H1 (cell line): ENCODE data around the gene ADD1. TPM values are rescaled to one million over a fixed set of nuclear protein-coding genes. Genes with fewer than 3 reads are reported as not detected.
"Not testable (repeated sequence)": the region's sequence is repeated elsewhere in the genome, so short reads cannot be mapped to it uniquely, and the experiment has no call there.

Experiments used
- CTCF ChIA-PET: fragments of 300-600 bp; sonication (Branson Sonifier 250); formaldehyde crosslinking; loops from one replicate; lab custom pipeline; 2021; ENCODE audit not compliant: partially characterized antibody; lab: Charles Lee
- POLR2A ChIA-PET: fragments of 300-600 bp; sonication (Branson Sonifier 250); formaldehyde crosslinking; loops from one replicate; lab custom pipeline; 2021; ENCODE audit warnings: inconsistent platforms; ENCODE audit not compliant: partially characterized antibody; lab: Charles Lee
- DNase-seq, 2 experiments: peaks; one replicate each; pipeline versions ENCODE4 v3.0.0 to v3.0.0-alpha.2; 2010 to 2022; ENCODE audit warnings: low spot score in 2 of 2, low read depth in 1 of 2, mixed read lengths in 1 of 2
- FAIRE-seq: peaks from 2 replicates; lab custom pipeline; 2011; peaks lifted over from hg19 to GRCh38; lab: Jason Lieb, UNC
- H2AFZ ChIP-seq: 2 replicates; pipeline ENCODE4 v1.8.1; 2012; ENCODE audit warnings: low read length, inconsistent platforms
- H2AK5ac ChIP-seq: 2 replicates; pipeline ENCODE4 v1.6.1; 2013; ENCODE audit warnings: low read depth, low read length
- H2BK120ac ChIP-seq: replicated peaks from 2 replicates; pipeline ENCODE3; 2013; ENCODE audit warnings: low read depth, low read length, inconsistent platforms
- H2BK12ac ChIP-seq: 2 replicates; pipeline ENCODE4 v1.6.1; 2013; ENCODE audit warnings: low read depth, low read length
- H2BK15ac ChIP-seq: 2 replicates; pipeline ENCODE4 v1.6.1; 2013; ENCODE audit warnings: low read length
- H2BK20ac ChIP-seq: 2 replicates; pipeline ENCODE4 v1.6.1; 2013; ENCODE audit warnings: low read length
- H2BK5ac ChIP-seq: 2 replicates; pipeline ENCODE4 v1.6.1; 2013; ENCODE audit warnings: low read depth, low read length
- H3K14ac ChIP-seq: 2 replicates; pipeline ENCODE4 v1.6.1; 2013; ENCODE audit warnings: inconsistent platforms; ENCODE audit not compliant: insufficient read length
- H3K18ac ChIP-seq: 2 replicates; pipeline ENCODE4 v1.6.1; 2013; ENCODE audit warnings: low read length; ENCODE audit errors: extremely low read depth
- H3K23ac ChIP-seq: 2 replicates; pipeline ENCODE4 v1.6.1; 2013; ENCODE audit warnings: inconsistent platforms; ENCODE audit not compliant: insufficient read length
- H3K23me2 ChIP-seq: 2 replicates; pipeline ENCODE4 v1.6.1; 2013; ENCODE audit warnings: low read depth, low read length
- H3K27ac ChIP-seq: 2 replicates; pipeline ENCODE4 v1.6.1; 2011; ENCODE audit warnings: low read depth, low read length, inconsistent platforms
- H3K27me3 ChIP-seq, 4 experiments: replicated peaks in 1 of 4; 1 replicate in 1 of 4; 2 replicates in 3 of 4; pipeline versions ENCODE4 v1.6.1 to v1.8.1; 2011 to 2013; ENCODE audit warnings: low read length in 3 of 4, mild to moderate bottlenecking in 3 of 4, inconsistent platforms in 2 of 4, mixed read lengths in 2 of 4, moderate library complexity in 1 of 4; ENCODE audit not compliant: control insufficient read depth in 3 of 4, insufficient read depth in 3 of 4; ENCODE audit errors: extremely low read depth in 1 of 4
- H3K36me3 ChIP-seq, 4 experiments: 2 replicates each; pipeline versions ENCODE4 v1.6.1 to v1.8.1; 2011 to 2013; ENCODE audit warnings: mild to moderate bottlenecking in 4 of 4, low read length in 3 of 4, moderate library complexity in 2 of 4, control low read depth in 1 of 4, inconsistent platforms in 1 of 4; ENCODE audit not compliant: insufficient read depth in 4 of 4, control insufficient read depth in 2 of 4
- H3K4ac ChIP-seq: replicated peaks from 2 replicates; pipeline ENCODE3; 2013; ENCODE audit warnings: low read length, low read depth, mixed read lengths, inconsistent platforms; ENCODE audit not compliant: insufficient read length
- H3K4me1 ChIP-seq, 4 experiments: replicated peaks in 1 of 4; 1 replicate in 1 of 4; 2 replicates in 3 of 4; pipeline versions ENCODE4 v1.6.1 to v1.8.1; 2011 to 2013; ENCODE audit warnings: low read length in 3 of 4, inconsistent platforms in 2 of 4, mixed read lengths in 1 of 4; ENCODE audit not compliant: insufficient read depth in 4 of 4, control insufficient read depth in 3 of 4
- H3K4me2 ChIP-seq, 2 experiments: 2 replicates each; pipeline versions ENCODE4 v1.6.1 to v1.8.1; 2011 to 2013; ENCODE audit warnings: low read depth in 2 of 2, low read length in 2 of 2, control low read depth in 1 of 2, inconsistent platforms in 1 of 2, mild to moderate bottlenecking in 1 of 2; ENCODE audit not compliant: insufficient read depth in 1 of 2
- H3K4me3 ChIP-seq, 4 experiments: fragments of 200-600, 300-600 bp in 1 of 4; sonication (generic), shearing (Covaris generic), sonication (Bioruptor Twin) in 1 of 4; 2 replicates each; pipeline versions ENCODE4 v1.5.1 to v1.8.1; 2011 to 2016; ENCODE audit warnings: low read length in 4 of 4, low read depth in 3 of 4, control low read depth in 2 of 4, inconsistent platforms in 2 of 4, mild to moderate bottlenecking in 2 of 4, mixed read lengths in 1 of 4, moderate library complexity in 1 of 4; ENCODE audit not compliant: insufficient read depth in 2 of 4; ENCODE audit errors: extremely low read depth in 1 of 4
- H3K56ac ChIP-seq: replicated peaks from 2 replicates; pipeline ENCODE3; 2013; ENCODE audit warnings: low read depth, mild to moderate bottlenecking, mixed read lengths, low read length, inconsistent platforms; ENCODE audit not compliant: insufficient read length
- H3K79me1 ChIP-seq: 2 replicates; pipeline ENCODE4 v1.6.1; 2013; ENCODE audit warnings: low read depth, low read length, control low read depth
- H3K79me2 ChIP-seq, 2 experiments: 2 replicates each; pipeline versions ENCODE4 v1.6.1 to v1.8.1; 2012 to 2013; ENCODE audit warnings: low read length in 2 of 2, mild to moderate bottlenecking in 2 of 2, inconsistent platforms in 1 of 2; ENCODE audit not compliant: insufficient read depth in 2 of 2, control insufficient read depth in 1 of 2
- H3K9ac ChIP-seq, 4 experiments: replicated peaks in 1 of 4; 1 replicate in 1 of 4; 2 replicates in 3 of 4; pipeline versions ENCODE4 v1.6.1 to v1.8.1; 2011 to 2013; ENCODE audit warnings: low read depth in 3 of 4, low read length in 3 of 4, control low read depth in 2 of 4, mild to moderate bottlenecking in 2 of 4, moderate library complexity in 2 of 4, inconsistent platforms in 1 of 4; ENCODE audit errors: extremely low read depth in 1 of 4
- H3K9me3 ChIP-seq, 2 experiments: 2 replicates each; pipeline versions ENCODE4 v1.6.1 to v1.8.1; 2012 to 2013; ENCODE audit warnings: mild to moderate bottlenecking in 2 of 2, moderate library complexity in 2 of 2, control low read depth in 1 of 2, inconsistent platforms in 1 of 2, low read depth in 1 of 2, low read length in 1 of 2, mixed read lengths in 1 of 2; ENCODE audit not compliant: insufficient read depth in 2 of 2
- H4K20me1 ChIP-seq, 2 experiments: replicated peaks in 1 of 2; 2 replicates each; pipeline versions ENCODE3 to v1.8.1; 2011 to 2013; ENCODE audit warnings: inconsistent platforms in 2 of 2, low read length in 2 of 2, mild to moderate bottlenecking in 1 of 2; ENCODE audit not compliant: insufficient read depth in 2 of 2, control insufficient read depth in 1 of 2
- H4K5ac ChIP-seq: 2 replicates; pipeline ENCODE4 v1.6.1; 2013; ENCODE audit warnings: low read length, low read depth, mixed read lengths, inconsistent platforms; ENCODE audit not compliant: insufficient read length
- H4K8ac ChIP-seq: 2 replicates; pipeline ENCODE4 v1.8.0; 2013; ENCODE audit warnings: mild to moderate bottlenecking, moderate library complexity, low read length, inconsistent platforms; ENCODE audit not compliant: insufficient read depth; ENCODE audit errors: extremely low read depth
- H4K91ac ChIP-seq: replicated peaks from 2 replicates; pipeline ENCODE3; 2013; ENCODE audit warnings: low read length, mixed read lengths, inconsistent platforms; ENCODE audit not compliant: insufficient read length
- WGBS, 2 experiments: shearing (Covaris generic) in 1 of 2; methylation state at CpG; one replicate each; pipeline versions ENCODE4 v1.1.6 to v1.1.7; 2013 to 2015; ENCODE audit warnings: low lambda C conversion rate in 2 of 2, mixed read lengths in 2 of 2, inconsistent platforms in 1 of 2, low coverage in 1 of 2, missing lambda C conversion rate in 1 of 2; ENCODE audit not compliant: insufficient replicate concordance in 2 of 2, insufficient coverage in 1 of 2, insufficient read length in 1 of 2; ENCODE audit errors: extremely low coverage in 1 of 2, missing lambda C conversion rate in 1 of 2; 5-methylcytosine and 5-hydroxymethylcytosine counted together
- polyA plus RNA-seq, 7 experiments: library from polyadenylated mRNA; depleted of rRNA in 3 of 7; stranded (reverse) in 5 of 7; unstranded in 2 of 7; fragments of >200 nt in 5 of 7; fragments of 200-250 nt in 2 of 7; gene quantifications; 1 replicate in 5 of 7; 2 replicates in 1 of 7; 4 replicates in 1 of 7; pipeline versions ENCODE4 v1.2.1 to v1.2.3, GENCODE V29; 2011 to 2013; ENCODE audit warnings: missing spikeins in 2 of 7, mixed read lengths in 2 of 7
- total RNA-seq: library from RNA; stranded (reverse); fragmentation: NEBNext Ultra II Directional; extraction: Animal tissue kit (Norgen Biotek cat#: 25700); gene quantifications from 2 replicates; pipeline ENCODE4 v1.2.1, GENCODE V29; 2021

The ADD1 gene
- total and polyA plus RNA-seq, 2 of the 8 experiments (the other 6 are each of a cell fraction or from before 2014, with no cell fraction given) = 113 to 143 TPM

DNA sequence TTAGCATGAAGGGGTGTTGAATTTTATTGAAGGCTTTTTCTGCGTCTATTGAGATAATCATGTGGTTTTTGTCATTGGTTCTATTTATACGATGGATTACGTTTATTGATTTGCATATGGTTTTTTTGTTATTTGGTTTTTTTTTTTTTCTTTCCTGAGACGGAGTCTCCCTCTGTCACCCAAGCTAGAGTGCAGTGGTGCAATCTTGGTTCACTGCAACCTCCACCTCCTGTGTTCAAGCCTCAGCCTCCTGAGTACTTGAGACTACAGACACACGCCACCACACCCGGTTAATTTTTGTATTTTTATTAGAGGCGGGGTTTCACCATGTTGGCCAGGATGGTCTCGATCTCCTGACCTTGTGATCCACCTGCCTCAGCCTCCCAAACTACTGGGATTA lies 75.1 kb downstream of the ADD1 start:
- H2BK5ac ChIP-seq, H3K4me3 ChIP-seq, H2BK120ac ChIP-seq, H3K4me1 ChIP-seq, H3K27ac ChIP-seq, H2AFZ ChIP-seq, H3K56ac ChIP-seq, H2BK15ac ChIP-seq, H3K9me3 ChIP-seq, H4K20me1 ChIP-seq, H3K14ac ChIP-seq, H4K91ac ChIP-seq, H3K4ac ChIP-seq, H4K5ac ChIP-seq, H2AK5ac ChIP-seq, H3K79me1 ChIP-seq, CTCF ChIA-PET, H3K4me2 ChIP-seq, H3K23ac ChIP-seq, H4K8ac ChIP-seq, H2BK20ac ChIP-seq, H3K23me2 ChIP-seq, H3K18ac ChIP-seq, FAIRE-seq, H3K79me2 ChIP-seq, DNase-seq, H3K9ac ChIP-seq, H2BK12ac ChIP-seq, H3K27me3 ChIP-seq: not testable (repeated sequence)
- peaks cover 0 to 35% (median 8%) of the 10 kb centered on the region in 4 experiments; a peak in 6 of 8 replicates for H3K36me3 ChIP-seq
- 93% methylated on average over 8 of the region's 8 CpGs; no CpG with 5 or more reads in 1 of the 2 experiments for WGBS, 2 experiments
- POLR2A ChIA-PET = interaction anchor here (1.0 kb wide), 1 partner anchor 10 kb away, joined by 4 read pairs; no protein-coding TSS in a partner anchor
